GM12878 (cell line): ENCODE data around the gene CLDN9.

Experiments used
- BRCA1 ChIP-seq: IDR thresholded peaks from 2 replicates; pipeline ENCODE4 v1.6.1; 2011; ENCODE audit warnings: low read depth, low read length, improper control_type of control experiment
- CHD2 ChIP-seq: IDR thresholded peaks from 2 replicates; pipeline ENCODE4 v1.6.1; 2011; ENCODE audit warnings: low read depth, low read length, improper control_type of control experiment, borderline replicate concordance
- HDAC2 ChIP-seq: fragments of 200-600 bp; sonication (generic); IDR thresholded peaks from 2 replicates; pipeline ENCODE4 v1.6.1; 2017
- NR2C2 ChIP-seq: IDR thresholded peaks from 2 replicates; pipeline ENCODE4 v1.6.1; 2011; ENCODE audit warnings: borderline replicate concordance, low read depth; ENCODE audit not compliant: control insufficient read depth, insufficient read length
- POLR2A ChIP-seq: IDR thresholded peaks from 2 replicates; pipeline ENCODE4 v1.6.1; 2011; ENCODE audit warnings: low read depth, mild to moderate bottlenecking, low read length
- RAD21 ChIP-seq: IDR thresholded peaks from 2 replicates; pipeline ENCODE4 v1.6.1; 2011; ENCODE audit warnings: mild to moderate bottlenecking, low read depth, low read length, moderate library complexity; ENCODE audit not compliant: insufficient read depth
- RCOR1 ChIP-seq: conservative IDR thresholded peaks from 2 replicates; pipeline ENCODE4 v1.6.1; 2012; ENCODE audit warnings: low read depth, low read length, improper control_type of control experiment
- ZZZ3 ChIP-seq: IDR thresholded peaks from 2 replicates; pipeline ENCODE4 v1.6.1; 2011; ENCODE audit warnings: low read depth; ENCODE audit not compliant: control insufficient read depth, insufficient read length
- TF ChIP-seq, protein P1 (sequence below): fragments of 450-650 bp; formaldehyde crosslinking; IDR thresholded peaks from 2 replicates; pipeline ENCODE4 v1.4.0; 2020; ENCODE audit warnings: mild to moderate bottlenecking, moderate library complexity
- TF ChIP-seq, protein P2 (sequence below), 3 experiments: IDR thresholded peaks in 2 of 3; conservative IDR thresholded peaks in 1 of 3; 2 replicates each; pipeline ENCODE4 v1.5.1; 2011; ENCODE audit warnings: low read depth in 3 of 3, low read length in 3 of 3, mild to moderate bottlenecking in 3 of 3, control low read depth in 2 of 3, moderate library complexity in 2 of 3, inconsistent platforms in 1 of 3, mixed read lengths in 1 of 3; ENCODE audit not compliant: control insufficient read depth in 2 of 3, insufficient read depth in 1 of 3; ENCODE audit errors: extremely low read depth in 1 of 3

DNA sequence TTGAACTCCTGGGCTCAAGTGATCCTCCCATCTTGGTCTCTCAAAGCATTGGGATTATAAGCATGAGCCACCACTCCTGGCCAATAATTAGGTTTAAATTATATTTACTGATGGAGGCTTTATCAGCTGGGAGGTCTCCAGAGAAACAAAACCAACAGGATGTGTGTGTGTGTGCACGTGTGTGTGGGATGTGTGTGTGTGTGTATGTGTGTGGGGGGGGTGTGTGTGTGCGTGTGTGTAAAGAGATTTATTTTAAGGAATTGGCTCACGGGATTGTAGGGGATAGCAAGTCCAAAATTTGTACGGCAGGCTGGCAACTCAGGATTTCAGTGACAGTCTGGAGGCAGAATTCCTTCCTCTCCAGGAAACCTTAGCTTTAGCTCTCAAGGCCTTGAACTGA is 38.3 kb downstream of the CLDN9 start:
- TF ChIP-seq CHD2 (no peak), RCOR1 (no peak), NR2C2 (no peak), HDAC2 (no peak), RAD21 (no peak), POLR2A (no peak), ZZZ3 (no peak), BRCA1 (no peak)
- TF ChIP-seq, protein P1, sequence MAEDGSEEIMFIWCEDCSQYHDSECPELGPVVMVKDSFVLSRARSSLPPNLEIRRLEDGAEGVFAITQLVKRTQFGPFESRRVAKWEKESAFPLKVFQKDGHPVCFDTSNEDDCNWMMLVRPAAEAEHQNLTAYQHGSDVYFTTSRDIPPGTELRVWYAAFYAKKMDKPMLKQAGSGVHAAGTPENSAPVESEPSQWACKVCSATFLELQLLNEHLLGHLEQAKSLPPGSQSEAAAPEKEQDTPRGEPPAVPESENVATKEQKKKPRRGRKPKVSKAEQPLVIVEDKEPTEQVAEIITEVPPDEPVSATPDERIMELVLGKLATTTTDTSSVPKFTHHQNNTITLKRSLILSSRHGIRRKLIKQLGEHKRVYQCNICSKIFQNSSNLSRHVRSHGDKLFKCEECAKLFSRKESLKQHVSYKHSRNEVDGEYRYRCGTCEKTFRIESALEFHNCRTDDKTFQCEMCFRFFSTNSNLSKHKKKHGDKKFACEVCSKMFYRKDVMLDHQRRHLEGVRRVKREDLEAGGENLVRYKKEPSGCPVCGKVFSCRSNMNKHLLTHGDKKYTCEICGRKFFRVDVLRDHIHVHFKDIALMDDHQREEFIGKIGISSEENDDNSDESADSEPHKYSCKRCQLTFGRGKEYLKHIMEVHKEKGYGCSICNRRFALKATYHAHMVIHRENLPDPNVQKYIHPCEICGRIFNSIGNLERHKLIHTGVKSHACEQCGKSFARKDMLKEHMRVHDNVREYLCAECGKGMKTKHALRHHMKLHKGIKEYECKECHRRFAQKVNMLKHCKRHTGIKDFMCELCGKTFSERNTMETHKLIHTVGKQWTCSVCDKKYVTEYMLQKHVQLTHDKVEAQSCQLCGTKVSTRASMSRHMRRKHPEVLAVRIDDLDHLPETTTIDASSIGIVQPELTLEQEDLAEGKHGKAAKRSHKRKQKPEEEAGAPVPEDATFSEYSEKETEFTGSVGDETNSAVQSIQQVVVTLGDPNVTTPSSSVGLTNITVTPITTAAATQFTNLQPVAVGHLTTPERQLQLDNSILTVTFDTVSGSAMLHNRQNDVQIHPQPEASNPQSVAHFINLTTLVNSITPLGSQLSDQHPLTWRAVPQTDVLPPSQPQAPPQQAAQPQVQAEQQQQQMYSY = no peak
- TF ChIP-seq, protein P2, sequence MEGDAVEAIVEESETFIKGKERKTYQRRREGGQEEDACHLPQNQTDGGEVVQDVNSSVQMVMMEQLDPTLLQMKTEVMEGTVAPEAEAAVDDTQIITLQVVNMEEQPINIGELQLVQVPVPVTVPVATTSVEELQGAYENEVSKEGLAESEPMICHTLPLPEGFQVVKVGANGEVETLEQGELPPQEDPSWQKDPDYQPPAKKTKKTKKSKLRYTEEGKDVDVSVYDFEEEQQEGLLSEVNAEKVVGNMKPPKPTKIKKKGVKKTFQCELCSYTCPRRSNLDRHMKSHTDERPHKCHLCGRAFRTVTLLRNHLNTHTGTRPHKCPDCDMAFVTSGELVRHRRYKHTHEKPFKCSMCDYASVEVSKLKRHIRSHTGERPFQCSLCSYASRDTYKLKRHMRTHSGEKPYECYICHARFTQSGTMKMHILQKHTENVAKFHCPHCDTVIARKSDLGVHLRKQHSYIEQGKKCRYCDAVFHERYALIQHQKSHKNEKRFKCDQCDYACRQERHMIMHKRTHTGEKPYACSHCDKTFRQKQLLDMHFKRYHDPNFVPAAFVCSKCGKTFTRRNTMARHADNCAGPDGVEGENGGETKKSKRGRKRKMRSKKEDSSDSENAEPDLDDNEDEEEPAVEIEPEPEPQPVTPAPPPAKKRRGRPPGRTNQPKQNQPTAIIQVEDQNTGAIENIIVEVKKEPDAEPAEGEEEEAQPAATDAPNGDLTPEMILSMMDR (IDR thresholded peaks at IDR 0.05 in 2 of 3, conservative IDR thresholded peaks at IDR 0.05 in 1 of 3; ENCODE audit: control insufficient read depth in 2 of 3, extremely low read depth in 1 of 3, insufficient read depth in 1 of 3, low read depth in 3 of 3, low read length in 3 of 3) = no peak
